Measurements from ENCODE around the gene HIPK4.

The HIPK4 gene

GRCh38 chr19:40356681-40357595 is 33.0 kb downstream of the HIPK4 start:
- WGBS (ENCODE audit: insufficient coverage, insufficient read length) = no CpG with 5 or more reads among the region's 6 CpGs
- 0 out of 2 replicates have a peak, but pooled peaks cover 2% of the 10 kb centered on the region for H3K4me1 ChIP-seq (ENCODE audit: control insufficient read depth, insufficient read depth, low read length)

DNA sequence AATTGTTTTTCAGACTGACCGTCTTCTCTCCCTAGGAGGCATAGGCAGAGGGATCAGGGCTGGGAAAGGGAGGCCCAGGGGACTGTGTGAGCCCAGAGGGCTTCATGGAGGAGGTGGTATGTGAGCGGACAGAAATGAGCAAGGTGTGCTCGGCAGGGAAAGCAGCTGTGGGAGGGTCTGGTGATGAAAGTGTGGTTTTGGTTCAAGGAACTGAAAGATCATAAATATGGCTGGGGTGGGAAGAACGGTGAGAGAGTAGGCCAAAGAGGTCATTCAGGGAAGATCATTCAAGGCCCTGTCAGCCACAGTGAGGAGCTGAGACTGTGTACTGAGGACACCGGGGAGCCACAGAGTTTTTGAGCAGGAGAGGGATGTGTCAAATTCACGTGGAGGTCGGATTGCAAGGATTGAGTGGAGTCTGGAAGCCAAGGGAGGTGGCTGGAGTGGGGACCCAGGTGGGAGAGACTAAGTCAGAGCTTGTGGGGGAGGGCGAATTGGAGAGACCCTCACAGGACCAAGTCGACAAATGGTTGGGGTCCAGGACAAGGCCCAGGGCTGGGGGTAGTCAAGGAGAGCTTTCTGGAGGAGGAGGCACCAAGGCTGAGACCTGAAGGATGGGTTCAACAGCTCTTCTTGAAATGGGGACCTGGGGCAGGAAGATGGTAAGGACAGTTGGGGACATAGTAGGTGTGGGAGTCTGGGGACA is 33.9 kb downstream of the HIPK4 start:
- no CpG with 5 or more reads among the region's 9 CpGs for WGBS (ENCODE audit: insufficient coverage, insufficient read length)
- no peak for DNase-seq (ENCODE audit: low read depth, low spot score)
- Histone ChIP-seq H3K4me1 (ENCODE audit: control insufficient read depth, insufficient read depth, low read length) (0 out of 2 replicates have a peak, but pooled peaks cover 2% of the 10 kb centered on the region), H3K27ac (ENCODE audit: low read length) (no peak overlapping the region), H3K27me3 (ENCODE audit: control insufficient read depth, insufficient read depth, low read length) (no peaks in the 10 kb centered on the region), H3K36me3 (ENCODE audit: control insufficient read depth, insufficient read depth, low read length) (no peaks in the 10 kb centered on the region), H3K4me3 (ENCODE audit: low read length) (no peak overlapping the region), H3K9me3 (ENCODE audit: control insufficient read depth, insufficient read depth, low read length) (no peaks in the 10 kb centered on the region)

More at GRCh38 chr19:40356681-40357595, 33.0 kb downstream of the HIPK4 start:
- Histone ChIP-seq H3K9me3 (ENCODE audit: control insufficient read depth, insufficient read depth, low read length) (no peaks in the 10 kb centered on the region), H3K27ac (ENCODE audit: low read length) (no peak overlapping the region), H3K27me3 (ENCODE audit: control insufficient read depth, insufficient read depth, low read length) (no peaks in the 10 kb centered on the region), H3K36me3 (ENCODE audit: control insufficient read depth, insufficient read depth, low read length) (no peaks in the 10 kb centered on the region), H3K4me3 (ENCODE audit: low read length) (no peak overlapping the region)
- no peak for DNase-seq (ENCODE audit: low read depth, low spot score)

DNA sequence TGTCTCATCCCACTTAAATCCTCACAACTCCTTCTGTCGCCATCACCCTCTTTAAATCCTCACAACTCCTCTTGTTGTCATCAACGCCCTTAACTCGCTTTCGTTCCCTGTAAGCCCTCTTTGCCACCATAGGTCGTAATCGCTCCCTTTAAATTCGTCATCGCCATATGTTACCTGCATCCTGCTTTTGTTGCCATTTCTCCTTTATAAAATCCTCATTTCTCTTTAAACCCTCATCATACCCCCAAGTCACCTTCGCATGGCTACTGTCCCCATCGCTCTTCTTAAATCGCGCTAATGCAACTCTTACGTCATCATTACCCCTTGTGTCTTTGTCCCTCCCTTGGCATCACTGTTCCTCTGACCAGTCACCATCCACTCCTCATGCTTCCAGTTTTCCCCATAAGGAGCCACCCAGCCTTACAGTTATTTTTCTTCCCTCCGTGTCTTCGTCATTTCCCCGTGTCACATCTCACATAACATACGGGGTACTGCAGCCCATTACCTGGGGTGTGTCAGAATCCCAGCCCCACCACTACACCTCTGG is 40.9 kb downstream of the HIPK4 start:
- no peaks in the 10 kb centered on the region for H3K27me3 ChIP-seq (ENCODE audit: control insufficient read depth, insufficient read depth, low read length)
- 100% methylated on average over 4 of the region's 17 CpGs for WGBS (ENCODE audit: insufficient coverage, insufficient read length)
- no peaks in the 10 kb centered on the region for H3K9me3 ChIP-seq (ENCODE audit: control insufficient read depth, insufficient read depth, low read length)
- no peak for DNase-seq (ENCODE audit: low read depth, low spot score)
- no peaks in the 10 kb centered on the region for H3K36me3 ChIP-seq (ENCODE audit: control insufficient read depth, insufficient read depth, low read length)
- H3K4me3 ChIP-seq (ENCODE audit: low read length) = peak overlapping the region; percentile 73; the same call in 1 of the 2 replicates
- H3K27ac ChIP-seq (ENCODE audit: low read length) = no peak overlapping the region
- no peaks in the 10 kb centered on the region for H3K4me1 ChIP-seq (ENCODE audit: control insufficient read depth, insufficient read depth, low read length)

GRCh38 chr19:40348125-40348913 is 41.7 kb downstream of the HIPK4 start, which contains the start of the genes C19orf47 and PLD3:
C19orf47 (minus strand) TSS chr19:40348397; CDS start chr19:40341857, 6,540 bp downstream.
PLD3 (plus strand) TSS chr19:40348695; CDS start chr19:40366484, 17,789 bp downstream.
- Histone ChIP-seq H3K4me3 (ENCODE audit: low read length) (peak within 1 kb of the TSS; percentile 73; the same call in 1 of the 2 replicates), H3K4me1 (ENCODE audit: control insufficient read depth, insufficient read depth, low read length) (no peaks in the 10 kb centered on the region), H3K36me3 (ENCODE audit: control insufficient read depth, insufficient read depth, low read length) (no peaks in the 10 kb centered on the region), H3K27me3 (ENCODE audit: control insufficient read depth, insufficient read depth, low read length) (no peaks in the 10 kb centered on the region), H3K27ac (ENCODE audit: low read length) (no peak within 1 kb of the TSS), H3K9me3 (ENCODE audit: control insufficient read depth, insufficient read depth, low read length) (no peaks in the 10 kb centered on the region)
- DNase-seq (ENCODE audit: low read depth, low spot score) = peak; percentile 98
- no CpG with 5 or more reads among the region's 77 CpGs for WGBS (ENCODE audit: insufficient coverage, insufficient read length)

- no peak overlapping the region for H3K27ac ChIP-seq (ENCODE audit: low read length)
Measured at GRCh38 chr19:40344422-40344821, 45.6 kb downstream of the HIPK4 start.

GRCh38 chr19:40342644-40343311 is 47.2 kb downstream of the HIPK4 start:
- H3K4me3 ChIP-seq (ENCODE audit: low read length) = no peak overlapping the region
- no peak overlapping the region for H3K27ac ChIP-seq (ENCODE audit: low read length)
- H3K36me3 ChIP-seq (ENCODE audit: control insufficient read depth, insufficient read depth, low read length) = no peaks in the 10 kb centered on the region
- no peaks in the 10 kb centered on the region for H3K9me3 ChIP-seq (ENCODE audit: control insufficient read depth, insufficient read depth, low read length)
- WGBS (ENCODE audit: insufficient coverage, insufficient read length) = no CpG with 5 or more reads among the region's 11 CpGs
- no peaks in the 10 kb centered on the region for H3K27me3 ChIP-seq (ENCODE audit: control insufficient read depth, insufficient read depth, low read length)
- H3K4me1 ChIP-seq (ENCODE audit: control insufficient read depth, insufficient read depth, low read length) = no peaks in the 10 kb centered on the region
- no peak for DNase-seq (ENCODE audit: low read depth, low spot score)

More at GRCh38 chr19:40344422-40344821, 45.6 kb downstream of the HIPK4 start:
- no peaks in the 10 kb centered on the region for H3K9me3 ChIP-seq (ENCODE audit: control insufficient read depth, insufficient read depth, low read length)
- DNase-seq (ENCODE audit: low read depth, low spot score) = no peak
- WGBS (ENCODE audit: insufficient coverage, insufficient read length) = no CpG with 5 or more reads among the region's 7 CpGs
- H3K36me3 ChIP-seq (ENCODE audit: control insufficient read depth, insufficient read depth, low read length) = no peaks in the 10 kb centered on the region
- no peaks in the 10 kb centered on the region for H3K4me1 ChIP-seq (ENCODE audit: control insufficient read depth, insufficient read depth, low read length)
- no peaks in the 10 kb centered on the region for H3K27me3 ChIP-seq (ENCODE audit: control insufficient read depth, insufficient read depth, low read length)
- no peak overlapping the region for H3K4me3 ChIP-seq (ENCODE audit: low read length)

DNA sequence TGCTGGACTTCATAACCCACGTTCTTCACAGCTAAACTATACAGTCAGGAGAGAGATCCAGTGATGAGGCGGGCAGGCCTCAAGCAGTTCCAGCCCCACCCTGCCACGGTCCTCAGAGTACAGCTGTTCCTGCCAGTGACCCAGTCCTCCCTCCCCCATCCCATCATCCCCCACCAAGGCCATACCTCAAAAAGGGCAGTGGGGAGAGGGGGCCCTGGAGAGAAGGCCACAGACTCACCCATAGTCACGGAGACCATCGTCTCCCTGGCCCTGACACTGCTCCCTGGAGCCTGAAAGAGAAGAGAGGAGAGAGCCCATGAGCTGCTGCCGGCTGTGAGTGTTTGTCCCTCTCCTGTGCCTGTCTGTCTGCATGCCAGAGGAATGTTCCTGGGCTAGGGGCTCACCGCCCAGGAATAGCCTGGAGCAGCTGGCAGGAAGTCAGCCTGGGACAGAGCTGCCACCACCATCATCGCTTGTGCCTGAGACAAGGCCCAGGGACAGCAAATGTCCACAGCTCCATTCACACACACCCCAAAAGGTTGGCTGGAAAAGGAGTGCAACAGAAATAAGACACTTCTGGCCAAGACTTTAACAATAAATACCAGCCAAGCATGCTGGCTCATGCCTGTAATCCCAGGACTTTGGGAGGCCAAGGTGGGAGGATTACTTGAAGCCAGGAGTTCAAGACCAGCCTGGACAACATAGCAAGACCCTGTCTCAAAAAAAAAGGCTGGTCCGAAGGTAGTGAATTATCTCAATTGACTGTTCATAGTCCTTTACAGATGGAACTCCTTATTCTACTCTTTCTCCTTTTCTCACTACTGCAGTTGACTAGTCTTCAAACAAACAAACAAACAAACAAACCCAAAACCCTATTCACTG is 48.1 kb downstream of the HIPK4 start:
- no peak for DNase-seq (ENCODE audit: low read depth, low spot score)
- no peak overlapping the region for H3K27ac ChIP-seq (ENCODE audit: low read length)
- H3K36me3 ChIP-seq (ENCODE audit: control insufficient read depth, insufficient read depth, low read length) = no peaks in the 10 kb centered on the region
- no peaks in the 10 kb centered on the region for H3K9me3 ChIP-seq (ENCODE audit: control insufficient read depth, insufficient read depth, low read length)
- H3K4me3 ChIP-seq (ENCODE audit: low read length) = no peak overlapping the region
- no peaks in the 10 kb centered on the region for H3K4me1 ChIP-seq (ENCODE audit: control insufficient read depth, insufficient read depth, low read length)
- no peaks in the 10 kb centered on the region for H3K27me3 ChIP-seq (ENCODE audit: control insufficient read depth, insufficient read depth, low read length)
- no CpG with 5 or more reads among the region's 9 CpGs for WGBS (ENCODE audit: insufficient coverage, insufficient read length)

DNA sequence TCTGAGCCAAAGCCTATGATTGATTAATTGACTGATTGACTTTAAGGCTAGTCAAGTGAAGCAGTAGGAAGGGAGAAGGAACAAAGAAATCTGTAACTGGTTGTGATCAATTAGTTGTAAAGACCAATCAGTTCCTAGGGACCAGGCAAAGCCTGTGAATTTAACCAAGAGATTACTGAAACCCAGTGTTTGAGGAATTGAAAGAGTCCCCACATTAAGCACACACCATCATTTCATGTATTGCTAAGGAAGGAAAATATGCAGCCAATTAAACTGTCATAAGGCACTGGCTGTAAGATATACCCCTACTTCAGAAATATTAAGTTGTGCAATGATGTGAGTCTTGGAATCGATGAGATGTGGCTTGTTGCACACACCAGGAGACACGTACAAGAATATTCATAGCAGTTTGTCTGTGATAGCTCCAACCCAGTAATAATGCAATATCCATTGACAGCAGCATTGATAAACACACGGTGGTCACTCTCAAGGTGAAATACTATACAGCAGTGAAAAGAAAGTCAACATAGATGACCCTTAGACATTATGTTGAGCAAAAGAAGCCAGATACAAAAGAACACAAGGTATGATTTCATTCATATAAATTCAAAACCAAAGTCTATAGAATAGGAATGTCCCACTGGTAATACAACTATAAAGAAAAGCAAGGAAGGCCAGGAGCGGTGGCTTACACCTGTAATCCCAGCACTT is 50.8 kb downstream of the HIPK4 start:
- Histone ChIP-seq H3K4me3 (ENCODE audit: low read length) (no peak overlapping the region), H3K36me3 (ENCODE audit: control insufficient read depth, insufficient read depth, low read length) (no peaks in the 10 kb centered on the region), H3K27me3 (ENCODE audit: control insufficient read depth, insufficient read depth, low read length) (no peaks in the 10 kb centered on the region), H3K4me1 (ENCODE audit: control insufficient read depth, insufficient read depth, low read length) (no peaks in the 10 kb centered on the region), H3K27ac (ENCODE audit: low read length) (no peak overlapping the region), H3K9me3 (ENCODE audit: control insufficient read depth, insufficient read depth, low read length) (no peaks in the 10 kb centered on the region)
- no peak for DNase-seq (ENCODE audit: low read depth, low spot score)
- WGBS (ENCODE audit: insufficient coverage, insufficient read length) = no CpG with 5 or more reads among the region's 4 CpGs
